Stimulated activated CD8-positive, alpha-beta memory T cell treated with anti-CD3 and anti-CD28 coated beads, Interleukin-12 subunit alpha, Interleukin-12 subunit beta, amount 100 ng/mL, for 24 hours (primary cell): Measurements from ENCODE around the gene HOXC12.

Source experiments
- DNase-seq: peaks from one replicate; pipeline ENCODE4 v3.0.0-alpha.2; 2020; ENCODE audit errors: extremely low read depth

HOXC12 gene

DNA sequence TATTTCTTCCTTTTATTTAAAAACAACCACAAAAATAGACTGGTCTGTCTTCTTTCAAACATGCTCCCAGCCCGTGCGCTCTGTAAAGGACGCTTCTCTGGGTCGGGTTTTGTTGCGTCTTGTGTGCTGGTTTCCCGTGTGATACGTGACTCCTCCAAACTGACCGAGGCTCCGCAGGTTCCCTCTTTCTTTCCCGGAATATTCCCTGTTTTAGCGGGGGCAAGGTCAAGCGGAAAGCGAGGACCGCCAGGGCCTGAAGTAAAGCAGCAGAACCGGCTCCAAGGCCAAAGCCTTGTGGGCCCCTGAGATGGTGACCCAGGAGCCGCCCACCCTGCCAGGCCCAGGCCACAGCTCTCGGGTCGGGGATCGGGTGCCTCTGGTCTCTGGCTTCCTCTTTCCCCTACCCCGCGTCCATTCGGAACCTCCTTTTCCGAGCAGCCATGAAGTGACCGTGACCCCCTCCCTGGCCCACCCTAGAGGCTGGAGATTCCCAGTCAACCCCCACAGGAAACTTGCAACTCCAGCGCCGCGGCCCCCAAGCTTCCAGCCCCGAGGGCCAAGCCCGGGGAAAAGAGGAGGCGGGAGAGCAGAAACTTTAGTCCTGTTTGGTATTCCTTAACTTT is 29.4 kb downstream of the HOXC12 start:
- DNase-seq: no peak

GRCh38 chr12:53984901-53985691 is 30.4 kb downstream of the HOXC12 start, which contains the start of gene HOXC10:
HOXC10 (plus strand) TSS chr12:53985146; CDS start chr12:53985260, 114 bp downstream.
- peak; percentile 55 for DNase-seq

DNA sequence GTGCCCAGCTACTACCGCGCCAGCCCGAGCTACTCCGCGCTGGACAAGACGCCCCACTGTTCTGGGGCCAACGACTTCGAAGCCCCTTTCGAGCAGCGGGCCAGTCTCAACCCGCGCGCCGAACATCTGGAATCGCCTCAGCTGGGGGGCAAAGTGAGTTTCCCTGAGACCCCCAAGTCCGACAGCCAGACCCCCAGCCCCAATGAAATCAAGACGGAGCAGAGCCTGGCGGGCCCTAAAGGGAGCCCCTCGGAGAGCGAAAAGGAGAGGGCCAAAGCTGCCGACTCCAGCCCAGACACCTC is 30.9 kb downstream of the HOXC12 start:
- no peak for DNase-seq

DNA sequence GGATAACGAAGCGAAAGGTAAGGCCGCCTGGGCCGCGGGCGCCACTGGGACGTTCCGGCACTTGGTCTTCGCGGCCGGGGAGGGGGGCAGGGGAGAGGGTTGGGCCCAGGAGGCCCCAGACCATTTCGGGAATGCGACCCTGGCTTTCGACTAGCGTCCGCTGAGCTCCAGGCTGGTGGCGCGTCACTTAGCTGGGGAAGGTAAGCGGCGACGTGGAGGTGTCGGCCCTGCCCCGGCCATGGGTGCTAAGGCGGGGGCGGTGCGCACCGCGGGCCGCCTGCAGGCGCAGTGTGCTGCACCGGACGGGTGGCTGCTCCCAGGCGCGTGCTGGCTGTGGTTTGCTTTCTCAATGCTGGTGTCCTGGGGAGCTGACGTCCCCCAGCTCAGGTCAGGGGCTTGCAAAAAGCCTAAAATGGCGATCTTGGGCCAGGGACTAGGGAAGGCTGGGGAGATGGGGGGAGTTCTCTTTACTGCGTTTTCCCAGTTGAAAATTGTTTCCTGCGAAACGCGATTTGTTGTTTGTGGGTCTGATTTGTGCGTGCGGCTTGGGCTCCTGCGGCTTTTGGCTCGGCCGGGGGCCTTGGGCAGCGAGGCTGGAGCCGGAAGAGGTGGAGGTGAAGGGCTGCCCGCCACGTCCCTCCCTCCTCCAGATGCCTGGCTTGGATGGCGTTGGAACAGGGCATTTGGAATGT is 31.4 kb downstream of the HOXC12 start:
- no peak for DNase-seq

DNA sequence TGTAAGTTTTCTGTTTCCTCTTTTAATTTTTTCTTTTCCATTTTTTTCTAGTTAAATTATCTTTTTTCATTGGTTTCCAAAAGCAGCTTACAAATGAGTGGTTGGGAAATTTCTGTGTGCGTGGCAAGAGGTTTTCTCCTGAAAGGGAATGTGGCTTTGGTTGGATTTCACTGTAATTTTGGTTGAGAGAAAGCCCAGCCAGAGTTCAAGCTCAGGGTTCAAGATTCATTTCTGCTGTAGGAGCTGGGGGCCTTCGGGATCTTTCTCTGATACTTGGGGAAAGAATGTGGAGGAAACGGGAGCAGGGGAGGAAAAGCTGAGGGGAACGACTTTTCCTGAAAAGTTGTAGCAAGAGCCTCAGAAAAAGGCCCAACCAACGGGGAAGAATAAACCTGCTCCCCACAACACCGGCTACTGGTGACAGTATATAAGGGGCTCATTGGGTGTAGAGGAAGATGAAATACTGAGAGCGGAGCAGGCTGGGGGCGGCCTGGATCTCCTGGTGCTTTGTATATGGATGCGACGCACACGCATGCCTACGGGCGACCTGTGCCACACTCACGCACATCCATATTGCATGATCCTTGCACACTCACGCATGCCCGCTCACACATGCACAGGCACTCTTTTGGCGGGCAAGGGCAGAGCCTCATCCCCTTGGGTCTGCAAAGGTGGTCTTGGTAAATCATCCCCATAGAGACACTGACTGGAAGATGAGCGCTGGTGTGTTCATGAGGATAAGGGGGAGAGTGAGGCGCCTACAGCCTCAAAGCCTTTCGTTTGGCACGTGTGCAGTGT is 32.2 kb downstream of the HOXC12 start:
- DNase-seq: no peak

DNA sequence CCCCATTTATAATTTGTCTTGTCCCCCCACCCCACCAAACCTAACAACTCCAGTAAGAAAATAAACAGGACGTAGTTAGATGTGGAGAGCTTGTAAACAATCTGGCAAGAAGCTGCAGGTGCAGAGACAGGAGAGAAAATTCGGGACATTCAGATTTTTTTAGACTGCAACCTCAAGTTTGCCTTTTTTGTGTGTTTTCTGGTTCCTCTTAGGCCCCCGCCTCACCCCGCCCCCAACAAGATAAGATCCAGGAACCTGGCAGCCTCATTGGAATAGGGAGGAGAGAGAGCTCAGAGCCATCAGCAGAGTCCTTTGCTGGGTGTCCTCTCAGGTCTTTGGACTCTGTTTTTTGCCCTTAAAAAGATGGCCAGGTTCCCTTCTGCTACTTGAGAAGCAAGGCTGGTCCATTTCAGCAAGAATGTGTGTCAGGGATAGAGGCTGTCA is 33.1 kb downstream of the HOXC12 start:
- no peak for DNase-seq

DNA sequence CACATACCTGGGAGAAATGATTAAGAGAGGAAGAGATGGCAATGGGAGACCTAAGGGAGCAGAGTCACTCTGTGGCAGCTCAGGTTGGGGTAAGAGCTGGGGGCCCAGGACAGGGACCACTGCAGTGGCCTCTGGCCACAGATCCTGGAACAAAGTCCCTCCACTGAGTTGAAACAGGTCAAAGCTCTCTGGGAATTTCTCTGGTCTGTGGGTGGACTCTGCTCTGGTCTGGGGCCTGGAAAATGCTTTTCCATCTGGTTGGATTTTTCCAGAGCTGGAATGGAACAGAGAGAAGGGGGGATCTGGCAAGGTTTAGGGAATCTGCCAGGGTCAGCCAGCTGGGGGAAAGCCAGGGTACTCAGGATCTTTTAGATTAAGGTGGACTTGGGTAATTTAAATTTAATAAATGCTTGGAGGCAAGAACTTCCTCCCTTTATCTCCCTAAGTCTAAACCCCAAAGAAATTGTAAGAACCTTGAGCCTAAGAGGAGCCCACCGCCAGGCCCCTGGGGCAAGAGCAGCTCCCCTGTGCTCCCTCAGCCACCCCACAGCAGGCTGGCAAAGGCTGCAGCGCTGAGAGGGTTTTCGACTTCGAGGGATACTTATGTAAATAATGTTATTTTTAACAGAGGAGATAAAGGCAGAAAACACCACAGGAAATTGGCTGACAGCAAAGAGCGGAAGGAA is 34.0 kb downstream of the HOXC12 start:
- DNase-seq: no peak

DNA sequence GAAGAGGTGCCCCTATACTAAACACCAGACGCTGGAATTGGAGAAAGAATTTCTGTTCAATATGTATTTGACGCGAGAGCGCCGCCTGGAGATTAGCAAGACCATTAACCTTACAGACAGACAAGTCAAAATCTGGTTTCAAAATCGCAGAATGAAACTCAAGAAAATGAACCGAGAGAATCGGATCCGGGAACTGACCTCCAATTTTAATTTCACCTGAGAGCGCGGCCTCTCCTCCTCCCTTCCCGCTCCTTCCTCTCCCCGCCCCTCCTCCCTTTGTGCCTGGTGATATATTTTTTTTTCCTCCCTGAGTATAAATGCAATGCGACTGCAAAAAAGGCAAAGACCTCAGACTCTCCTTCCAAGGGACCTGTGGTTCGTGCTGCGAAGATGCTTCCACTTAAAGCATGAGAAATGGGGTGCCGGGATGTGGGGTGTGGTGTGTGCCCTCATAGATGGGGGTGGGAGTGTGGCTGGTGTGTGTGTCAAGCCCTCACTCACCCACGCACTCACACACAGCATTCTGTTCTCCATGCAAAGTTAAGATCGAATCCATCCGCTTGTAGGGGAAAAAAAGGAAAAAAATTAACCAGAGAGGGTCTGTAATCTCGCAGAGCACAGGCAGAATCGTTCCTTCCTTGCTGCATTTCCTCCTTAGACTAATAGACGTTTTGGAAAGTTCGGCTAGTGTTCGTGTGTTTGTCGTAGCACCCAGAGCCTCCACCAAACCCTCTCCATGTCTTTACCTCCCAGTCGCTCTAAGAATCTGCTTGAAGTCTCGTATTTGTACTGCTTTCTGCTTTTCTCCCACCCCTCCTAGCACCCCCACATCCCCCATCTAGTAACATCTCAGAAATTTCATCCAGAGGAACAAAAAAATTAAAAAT is 34.8 kb downstream of the HOXC12 start:
- DNase-seq: no peak

- DNase-seq: no peak
Measured at GRCh38 chr12:53990311-53991076, 35.8 kb downstream of the HOXC12 start.

GRCh38 chr12:53991077-53991460 is 36.4 kb downstream of the HOXC12 start:
- DNase-seq: no peak

GRCh38 chr12:53992377-53992889 is 37.7 kb downstream of the HOXC12 start:
- DNase-seq: no peak

DNA sequence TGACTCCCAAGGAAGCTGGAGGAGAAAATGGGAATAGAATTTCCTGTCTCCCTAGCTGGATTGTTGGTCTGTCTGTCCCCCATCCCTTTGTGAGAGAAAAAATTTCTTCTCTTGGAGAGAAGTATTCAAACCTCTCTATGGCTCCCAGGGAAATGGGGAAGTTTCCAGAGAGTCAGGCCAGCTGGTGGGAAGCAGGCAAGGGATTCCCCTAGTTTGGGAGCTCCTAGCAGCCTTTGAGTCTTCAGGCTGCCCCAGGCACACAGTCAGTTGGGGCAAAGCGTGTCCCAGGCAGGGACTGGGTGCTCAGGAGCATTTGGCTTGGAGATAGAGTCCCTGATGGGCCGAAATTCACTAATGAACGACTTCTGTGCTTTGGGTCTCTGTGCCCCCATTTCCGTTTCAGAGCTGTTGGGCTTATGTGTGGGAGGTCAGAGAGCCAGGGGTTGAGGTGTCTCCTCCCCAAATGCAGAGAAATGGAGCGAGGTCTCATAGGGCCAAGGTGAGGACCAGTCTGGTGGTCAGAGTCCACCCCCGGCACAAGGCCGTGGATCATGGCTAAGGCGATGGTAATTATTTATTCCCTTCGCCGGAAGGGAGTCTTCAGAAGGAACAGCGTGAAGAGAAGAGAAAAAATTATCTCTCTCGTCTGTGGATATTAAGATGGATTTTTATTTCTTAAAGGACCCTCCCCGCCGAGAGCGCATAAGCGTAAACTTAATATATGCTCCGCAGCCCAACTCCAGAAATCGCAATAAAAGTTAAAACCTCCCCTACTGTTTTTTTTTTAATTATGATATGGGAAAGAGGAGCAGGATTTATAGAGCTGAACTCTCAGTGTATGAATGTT is 38.7 kb downstream of the HOXC12 start:
- no peak for DNase-seq

- no peak for DNase-seq
Measured at GRCh38 chr12:53994009-53994263, 39.2 kb downstream of the HOXC12 start.

- DNase-seq: no peak
Measured at GRCh38 chr12:53994264-53995001, 39.7 kb downstream of the HOXC12 start.

DNA sequence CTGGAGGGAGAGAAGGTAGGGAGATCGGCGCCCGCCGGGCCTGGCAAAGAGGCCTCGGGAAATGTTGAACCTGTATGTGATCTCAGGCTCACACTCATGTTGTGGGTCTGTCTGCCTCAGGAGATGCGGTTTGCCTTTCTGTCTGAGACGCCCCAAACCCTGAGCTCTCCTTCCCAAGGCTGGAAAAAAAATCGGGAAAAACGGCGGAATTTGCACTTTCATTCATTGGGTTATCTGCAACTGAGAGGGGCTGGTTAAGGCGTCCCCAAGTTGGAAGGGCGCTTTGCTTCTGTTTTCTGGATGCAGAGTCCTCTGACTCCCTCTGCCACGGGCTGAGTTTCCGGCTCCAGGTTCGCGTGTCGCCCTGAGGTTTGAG is 40.3 kb downstream of the HOXC12 start:
- DNase-seq: no peak

- DNase-seq: no peak
Measured at GRCh38 chr12:53995378-53996239, 40.9 kb downstream of the HOXC12 start.
